Measurements from ENCODE around the gene RFTN1. TPM values are rescaled to one million over a fixed set of nuclear protein-coding genes. Genes with fewer than 3 reads are reported as not detected.

The RFTN1 gene
- polyA plus RNA-seq, 1 donor from 2014 or later = 43.1 TPM

- Mint-ChIP-seq H3K9me3 (peaks cover 0 to 3% (median 0%) of the 10 kb centered on the region in 3 donors), H3K4me3 (no peak overlapping the region), H3K27ac (no peak overlapping the region), H3K36me3 (peaks cover 4% of the 10 kb centered on the region), H3K4me1 (peaks cover 25 to 36% (median 26%) of the 10 kb centered on the region in 3 donors), H3K27me3 (peaks cover 4% of the 10 kb centered on the region)
These were observed 49.6 kb downstream of the RFTN1 start for GRCh38 chr3:16463914-16464313.

- peaks cover 0 to 7% (median 2%) of the 10 kb centered on the region in 3 donors for H3K9me3 Mint-ChIP-seq
- peaks cover 18 to 28% (median 21%) of the 10 kb centered on the region in 3 donors for H3K4me1 Mint-ChIP-seq
- peak overlapping the region in 1 of 3 donors; percentile 8 for H3K27ac Mint-ChIP-seq
- H3K4me3 Mint-ChIP-seq = no peak overlapping the region
- H3K36me3 Mint-ChIP-seq = peaks cover 4% of the 10 kb centered on the region
- H3K27me3 Mint-ChIP-seq = peaks cover 4% of the 10 kb centered on the region
These were observed 50.4 kb downstream of the RFTN1 start for GRCh38 chr3:16463119-16463518.

- H3K27ac Mint-ChIP-seq = peak overlapping the region in 1 of 3 donors; percentile 8
- H3K4me3 Mint-ChIP-seq = peak overlapping the region in 1 of 4 donors; percentile 63
- H3K4me1 Mint-ChIP-seq = peaks cover 14 to 24% (median 17%) of the 10 kb centered on the region in 3 donors
- H3K9me3 Mint-ChIP-seq = peaks cover 0 to 11% (median 2%) of the 10 kb centered on the region in 3 donors
- H3K36me3 Mint-ChIP-seq = peaks cover 4% of the 10 kb centered on the region
- H3K27me3 Mint-ChIP-seq = peaks cover 2% of the 10 kb centered on the region
These were observed 50.8 kb downstream of the RFTN1 start for GRCh38 chr3:16462679-16463078.

GRCh38 chr3:16461463-16462245 is 51.8 kb downstream of the RFTN1 start:
- peaks cover 0 to 11% (median 2%) of the 10 kb centered on the region in 3 donors for H3K9me3 Mint-ChIP-seq
- H3K4me3 Mint-ChIP-seq = no peak overlapping the region
- no peak overlapping the region for H3K27ac Mint-ChIP-seq

GRCh38 chr3:16460886-16461285 is 52.6 kb downstream of the RFTN1 start:
- Mint-ChIP-seq H3K27ac (no peak overlapping the region), H3K36me3 (peaks cover 4% of the 10 kb centered on the region), H3K9me3 (peaks cover 0 to 11% (median 2%) of the 10 kb centered on the region in 3 donors), H3K4me1 (peaks cover 5 to 19% (median 8%) of the 10 kb centered on the region in 3 donors), H3K27me3 (no peaks in the 10 kb centered on the region), H3K4me3 (peak overlapping the region in 1 of 4 donors; percentile 39)

More at GRCh38 chr3:16461463-16462245, 51.8 kb downstream of the RFTN1 start:
- H3K36me3 Mint-ChIP-seq = peaks cover 4% of the 10 kb centered on the region
- H3K27me3 Mint-ChIP-seq = no peaks in the 10 kb centered on the region
- peaks cover 5 to 19% (median 10%) of the 10 kb centered on the region in 3 donors for H3K4me1 Mint-ChIP-seq

- Mint-ChIP-seq H3K36me3 (peaks cover 7% of the 10 kb centered on the region), H3K9me3 (peaks cover 0 to 11% (median 2%) of the 10 kb centered on the region in 3 donors), H3K4me1 (peaks cover 5 to 19% (median 8%) of the 10 kb centered on the region in 3 donors), H3K27ac (no peak overlapping the region), H3K27me3 (no peaks in the 10 kb centered on the region), H3K4me3 (no peak overlapping the region)
These were observed 53.2 kb downstream of the RFTN1 start for GRCh38 chr3:16460273-16460672.

- Mint-ChIP-seq H3K4me1 (peaks cover 8 to 23% (median 11%) of the 10 kb centered on the region in 3 donors), H3K27me3 (no peaks in the 10 kb centered on the region), H3K36me3 (peaks cover 2% of the 10 kb centered on the region), H3K9me3 (peaks cover 0 to 8% (median 2%) of the 10 kb centered on the region in 3 donors), H3K27ac (no peak overlapping the region), H3K4me3 (no peak overlapping the region)
These were observed 56.6 kb downstream of the RFTN1 start for GRCh38 chr3:16456784-16457415.

GRCh38 chr3:16455966-16456365 is 57.5 kb downstream of the RFTN1 start:
- H3K27me3 Mint-ChIP-seq = no peaks in the 10 kb centered on the region
- H3K36me3 Mint-ChIP-seq = peaks cover 2% of the 10 kb centered on the region
- H3K27ac Mint-ChIP-seq = no peak overlapping the region
- H3K4me1 Mint-ChIP-seq = peaks cover 10 to 29% (median 15%) of the 10 kb centered on the region in 3 donors
- no peak overlapping the region for H3K4me3 Mint-ChIP-seq
- H3K9me3 Mint-ChIP-seq = peaks cover 0 to 8% (median 2%) of the 10 kb centered on the region in 3 donors

GRCh38 chr3:16455001-16455400 is 58.5 kb downstream of the RFTN1 start:
- Mint-ChIP-seq H3K4me3 (no peak overlapping the region), H3K9me3 (peaks cover 0 to 8% (median 2%) of the 10 kb centered on the region in 3 donors), H3K27ac (no peak overlapping the region), H3K4me1 (peaks cover 10 to 31% (median 16%) of the 10 kb centered on the region in 3 donors), H3K36me3 (peaks cover 2% of the 10 kb centered on the region), H3K27me3 (peaks cover under 1% of the 10 kb centered on the region)

- Mint-ChIP-seq H3K9me3 (no peaks in the 10 kb centered on the region), H3K27me3 (peaks cover 4% of the 10 kb centered on the region), H3K36me3 (peaks cover 5% of the 10 kb centered on the region), H3K4me3 (no peak overlapping the region), H3K4me1 (peaks cover 19 to 41% (median 24%) of the 10 kb centered on the region in 3 donors), H3K27ac (no peak overlapping the region)
These were observed 61.2 kb downstream of the RFTN1 start for GRCh38 chr3:16452261-16452660.

GRCh38 chr3:16449369-16449768 is 64.1 kb downstream of the RFTN1 start:
- no peak overlapping the region for H3K27ac Mint-ChIP-seq
- H3K27me3 Mint-ChIP-seq = peaks cover 4% of the 10 kb centered on the region
- H3K4me3 Mint-ChIP-seq = no peak overlapping the region
- H3K9me3 Mint-ChIP-seq = no peaks in the 10 kb centered on the region
- H3K4me1 Mint-ChIP-seq = peaks cover 19 to 43% (median 24%) of the 10 kb centered on the region in 3 donors
- H3K36me3 Mint-ChIP-seq = peaks cover 5% of the 10 kb centered on the region

- H3K27ac Mint-ChIP-seq = no peak overlapping the region
- H3K9me3 Mint-ChIP-seq = no peaks in the 10 kb centered on the region
- peaks cover 5% of the 10 kb centered on the region for H3K36me3 Mint-ChIP-seq
- H3K27me3 Mint-ChIP-seq = peaks cover 4% of the 10 kb centered on the region
- H3K4me1 Mint-ChIP-seq = peaks cover 16 to 40% (median 25%) of the 10 kb centered on the region in 3 donors
- peak overlapping the region in 1 of 4 donors; percentile 54 for H3K4me3 Mint-ChIP-seq
These were observed 64.8 kb downstream of the RFTN1 start for GRCh38 chr3:16448639-16449070.

GRCh38 chr3:16447135-16447534 is 66.4 kb downstream of the RFTN1 start:
- Mint-ChIP-seq H3K27me3 (peaks cover 4% of the 10 kb centered on the region), H3K4me3 (peak overlapping the region in 1 of 4 donors; percentile 33), H3K4me1 (peaks cover 14 to 31% (median 26%) of the 10 kb centered on the region in 3 donors), H3K9me3 (peaks cover 0 to 10% (median 0%) of the 10 kb centered on the region in 3 donors), H3K27ac (no peak overlapping the region), H3K36me3 (peaks cover 9% of the 10 kb centered on the region)

- H3K9me3 Mint-ChIP-seq = peaks cover 0 to 10% (median 0%) of the 10 kb centered on the region in 3 donors
- peaks cover 9% of the 10 kb centered on the region for H3K36me3 Mint-ChIP-seq
- peaks cover 3% of the 10 kb centered on the region for H3K27me3 Mint-ChIP-seq
- H3K4me3 Mint-ChIP-seq = no peak overlapping the region
- peaks cover 10 to 28% (median 28%) of the 10 kb centered on the region in 3 donors for H3K4me1 Mint-ChIP-seq
- H3K27ac Mint-ChIP-seq = no peak overlapping the region
These were observed 69.2 kb downstream of the RFTN1 start for GRCh38 chr3:16444344-16444743.

- Mint-ChIP-seq H3K27me3 (no peaks in the 10 kb centered on the region), H3K4me1 (peaks cover 7 to 22% (median 20%) of the 10 kb centered on the region in 3 donors), H3K36me3 (peaks cover 9% of the 10 kb centered on the region), H3K9me3 (peaks cover 0 to 10% (median 0%) of the 10 kb centered on the region in 3 donors), H3K4me3 (no peak overlapping the region), H3K27ac (no peak overlapping the region)
These were observed 70.8 kb downstream of the RFTN1 start for GRCh38 chr3:16442730-16443129.
